Stimulated activated CD8-positive, alpha-beta memory T cell treated with anti-CD3 and anti-CD28 coated beads, Interleukin-15, amount 100 ng/mL, for 48 hours (primary cell): Measurements from ENCODE around the gene GCAT.

Source experiments
- DNase-seq, 2 donors: peaks; one replicate each; pipeline ENCODE4 v3.0.0-alpha.2; 2020; ENCODE audit warnings: low read depth in 2 of 2

Gene GCAT

DNA sequence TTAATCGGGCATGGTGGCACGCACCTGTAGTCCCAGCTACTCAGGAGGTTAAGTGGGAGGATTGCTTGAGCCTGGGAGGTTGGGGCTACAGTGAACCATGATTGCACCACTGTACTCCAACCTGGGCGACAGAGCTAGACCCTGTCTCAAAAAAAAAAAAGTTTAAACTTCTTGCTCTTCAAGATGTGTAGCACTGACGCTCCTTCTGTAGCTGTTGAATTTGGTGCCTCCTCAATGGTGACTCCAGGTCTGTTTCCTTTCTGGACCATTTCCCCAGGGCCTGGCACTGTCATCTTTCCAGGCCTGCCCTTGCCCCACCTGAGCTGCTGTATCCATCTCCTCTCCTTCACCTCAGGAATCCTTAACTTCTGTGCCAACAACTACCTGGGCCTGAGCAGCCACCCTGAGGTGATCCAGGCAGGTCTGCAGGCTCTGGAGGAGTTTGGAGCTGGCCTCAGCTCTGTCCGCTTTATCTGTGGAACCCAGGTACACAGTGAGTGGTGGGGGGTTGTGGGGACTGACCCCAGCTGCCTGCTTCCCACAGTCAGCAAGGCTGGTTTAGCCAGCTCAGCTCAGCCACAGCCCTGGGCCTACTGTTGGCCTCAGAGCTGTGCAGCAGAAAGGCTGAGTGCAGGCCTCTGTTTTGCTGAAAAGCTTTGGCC lies 2.1 kb downstream of the GCAT start:
- no peak for DNase-seq

DNA sequence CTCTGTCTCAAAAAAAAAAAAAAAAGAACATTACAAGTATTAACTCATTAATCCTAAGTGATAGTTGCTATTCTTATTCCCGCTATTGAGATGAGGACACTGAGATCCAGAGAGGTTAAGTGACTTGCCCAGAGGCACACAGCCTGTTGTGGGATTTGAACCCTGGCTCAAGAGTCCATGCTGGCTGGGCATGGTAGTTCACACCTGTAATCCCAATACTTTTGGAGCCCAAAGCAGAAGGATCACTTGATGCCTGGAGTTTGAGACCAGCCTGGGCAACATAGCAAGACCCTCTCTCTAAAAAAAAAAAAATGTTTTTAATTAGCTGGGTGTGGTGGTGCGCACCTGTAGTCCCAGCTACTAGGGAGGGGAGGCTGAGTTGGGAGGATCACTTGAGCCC lies 4.1 kb downstream of the GCAT start:
- DNase-seq, result no peak

DNA sequence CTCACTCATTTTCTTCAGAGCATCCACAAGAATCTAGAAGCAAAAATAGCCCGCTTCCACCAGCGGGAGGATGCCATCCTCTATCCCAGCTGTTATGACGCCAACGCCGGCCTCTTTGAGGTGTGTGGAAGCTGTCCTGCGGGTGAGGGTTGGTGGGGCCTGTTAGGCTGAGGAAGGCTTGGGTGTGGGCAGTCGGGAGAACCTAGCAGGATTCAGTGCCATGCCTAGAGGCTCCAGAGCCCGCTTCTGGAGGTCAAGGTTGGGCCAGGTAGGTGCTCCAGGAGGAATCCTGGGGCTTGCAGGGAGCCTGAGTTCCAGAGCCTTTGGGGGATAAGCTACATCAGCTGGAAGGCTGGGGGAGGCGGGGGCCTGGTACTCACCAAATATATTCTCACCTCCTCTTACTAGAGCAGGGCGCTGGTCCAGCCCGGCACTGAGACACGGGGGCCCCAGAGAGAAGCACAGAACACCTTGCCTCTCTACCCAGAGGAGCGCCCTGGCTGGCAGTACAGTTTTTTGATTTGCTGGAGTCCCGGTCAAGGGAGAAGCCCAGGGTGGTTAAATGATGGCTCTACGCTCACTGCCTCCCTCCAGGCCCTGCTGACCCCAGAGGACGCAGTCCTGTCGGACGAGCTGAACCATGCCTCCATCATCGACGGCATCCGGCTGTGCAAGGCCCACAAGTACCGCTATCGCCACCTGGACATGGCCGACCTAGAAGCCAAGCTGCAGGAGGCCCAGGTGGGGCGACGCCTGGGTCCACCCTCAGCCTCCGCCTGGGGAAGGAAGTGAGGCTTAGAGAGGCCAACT lies 5.3 kb downstream of the GCAT start:
- no peak for DNase-seq

DNA sequence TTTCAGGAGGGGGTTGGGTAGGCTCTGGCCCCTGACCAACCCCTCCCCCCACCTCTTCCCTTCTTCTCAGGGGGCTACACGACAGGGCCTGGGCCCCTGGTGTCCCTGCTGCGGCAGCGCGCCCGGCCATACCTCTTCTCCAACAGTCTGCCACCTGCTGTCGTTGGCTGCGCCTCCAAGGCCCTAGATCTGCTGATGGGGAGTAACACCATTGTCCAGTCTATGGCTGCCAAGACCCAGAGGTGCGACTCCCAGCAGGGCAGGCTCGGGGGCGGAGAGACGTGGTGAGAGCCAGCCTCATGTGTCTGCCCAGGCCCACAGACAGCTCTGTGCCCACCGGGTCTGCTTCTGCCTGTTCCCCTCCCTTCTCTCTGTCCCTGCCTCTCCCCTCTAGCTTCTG lies 7.9 kb downstream of the GCAT start:
- no peak for DNase-seq

DNA sequence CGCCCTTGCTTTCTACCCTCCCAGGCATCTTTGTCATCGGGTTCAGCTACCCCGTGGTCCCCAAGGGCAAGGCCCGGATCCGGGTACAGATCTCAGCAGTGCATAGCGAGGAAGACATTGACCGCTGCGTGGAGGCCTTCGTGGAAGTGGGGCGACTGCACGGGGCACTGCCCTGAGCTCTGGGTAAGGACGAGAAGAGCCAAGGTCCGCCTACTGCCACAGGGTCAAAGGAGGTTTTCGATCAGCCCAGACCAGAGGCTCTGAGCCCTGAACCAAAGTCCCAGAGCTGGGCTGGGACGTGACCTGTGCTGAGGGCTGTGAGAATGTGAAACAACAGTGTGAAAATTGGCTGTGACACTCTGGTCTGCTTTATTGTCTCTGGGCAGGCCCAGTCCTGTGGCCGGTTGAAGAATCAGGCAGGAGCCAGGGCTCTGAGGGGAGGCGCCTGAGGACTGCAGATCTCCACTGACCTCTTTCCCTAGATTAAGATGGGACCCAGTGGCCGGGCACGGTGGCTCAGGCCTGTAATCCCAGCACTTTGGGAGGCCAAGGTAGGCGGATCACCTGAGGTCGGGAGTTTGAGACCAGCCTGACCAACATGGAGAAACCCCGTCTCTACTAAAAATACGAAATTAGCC lies 8.9 kb downstream of the GCAT start:
- no peak for DNase-seq

DNA sequence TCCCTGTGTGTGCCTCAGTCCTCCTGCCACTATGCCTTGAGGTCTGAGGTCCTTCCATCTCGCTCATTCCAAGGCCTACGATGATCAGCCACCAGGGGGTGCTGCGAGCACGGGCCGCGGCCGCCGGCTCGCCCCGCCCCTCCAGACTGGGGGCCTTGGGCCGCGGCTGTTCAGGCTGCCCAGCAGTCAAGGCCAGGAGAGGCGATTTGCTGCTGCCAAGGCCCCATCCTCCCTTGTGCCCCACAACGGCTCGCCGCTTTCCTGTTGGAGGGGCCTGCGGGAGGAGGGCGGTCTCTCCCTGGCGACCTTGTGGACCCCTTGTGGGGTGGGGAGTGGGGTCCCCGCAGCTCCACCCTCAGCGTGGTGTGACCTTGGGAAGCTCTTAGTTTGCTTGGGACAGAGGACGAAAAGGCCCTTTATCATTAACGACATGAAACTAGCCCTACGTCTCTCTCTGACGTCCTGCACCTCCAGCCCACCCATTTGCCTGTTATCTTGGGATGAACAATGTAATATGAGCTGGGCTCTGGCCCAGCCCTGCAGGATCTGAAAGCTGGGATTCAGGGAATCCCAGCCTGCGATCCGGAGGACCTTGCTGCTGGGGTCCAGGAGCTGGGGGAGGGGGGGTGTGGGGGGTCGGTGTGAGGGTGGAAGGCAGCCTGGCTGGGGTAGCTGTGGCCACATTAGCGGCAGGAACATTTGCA lies 10.1 kb downstream of the GCAT start:
- DNase-seq, result peak; percentile 67 to 72

DNA sequence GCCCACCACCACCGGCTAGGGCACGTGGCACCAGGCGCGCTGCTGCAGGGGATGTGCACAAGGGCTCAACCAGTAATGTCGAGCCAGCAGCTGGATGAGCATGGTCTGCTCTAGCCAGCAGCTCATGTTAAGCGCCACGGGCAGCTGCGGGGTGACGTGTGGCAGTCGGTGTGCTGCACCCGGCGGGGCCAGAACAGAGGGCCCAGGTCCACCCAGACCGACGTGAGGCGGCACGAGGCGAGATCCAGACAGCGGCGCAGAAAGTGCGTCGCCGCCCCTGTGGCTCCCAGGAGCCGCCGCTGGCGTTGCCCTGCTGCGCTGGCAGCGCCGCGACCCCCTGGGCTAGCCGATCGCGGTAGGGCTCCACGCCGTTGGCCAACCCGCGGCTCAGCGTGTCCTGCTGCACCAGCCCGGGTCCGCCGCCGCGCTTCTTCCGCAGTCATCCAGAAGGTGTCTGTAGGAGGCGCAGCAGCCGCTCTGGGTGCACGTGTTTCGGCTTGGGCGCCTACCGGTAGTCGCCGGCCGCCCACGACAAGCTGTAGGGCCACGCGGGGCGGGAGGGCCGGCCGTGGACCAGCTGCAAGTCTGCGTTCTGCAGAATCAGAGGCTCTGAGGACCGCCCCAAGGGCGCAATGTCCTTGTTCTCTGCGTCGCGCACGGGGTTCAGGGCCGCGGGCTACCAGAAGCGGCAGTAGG lies 10.8 kb downstream of the GCAT start:
- DNase-seq, result peak; percentile 48 to 51

DNA sequence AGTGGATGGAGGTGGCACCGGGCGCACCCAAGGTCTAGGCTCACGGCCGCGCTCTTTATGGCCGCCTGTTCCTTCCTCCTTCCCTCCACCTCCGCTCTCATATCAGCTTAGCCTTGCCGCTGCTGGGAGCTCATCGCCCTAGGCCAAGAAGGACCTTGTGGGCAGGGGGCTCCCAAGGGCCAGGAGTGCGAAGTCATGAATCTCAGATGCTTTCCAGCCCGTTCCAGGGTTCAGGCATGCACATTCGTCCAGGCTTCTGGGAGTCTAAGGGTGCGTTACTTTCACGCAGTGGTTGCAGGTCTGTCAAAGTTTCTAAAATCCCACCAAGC lies 11.3 kb downstream of the GCAT start:
- no peak for DNase-seq

DNA sequence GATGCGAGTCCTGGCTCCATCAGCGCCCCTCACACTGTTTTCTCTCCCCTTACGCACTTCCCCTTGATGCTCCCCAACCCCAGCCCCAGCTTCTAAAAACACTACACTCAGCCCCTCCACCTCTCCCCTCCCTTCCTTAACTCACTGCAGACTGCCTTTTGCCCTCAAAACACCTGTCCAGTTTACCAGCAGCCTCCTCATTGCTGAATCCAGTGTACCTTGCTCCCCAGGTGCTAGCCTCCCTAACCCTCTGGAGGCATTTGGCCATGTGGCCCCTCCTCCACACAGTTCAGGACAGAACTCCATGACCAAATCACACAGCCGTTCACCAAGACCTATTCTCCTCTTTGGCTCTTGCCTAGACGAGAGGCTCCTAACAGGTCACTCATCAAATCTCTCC lies 12.6 kb downstream of the GCAT start:
- DNase-seq, result no peak

DNA sequence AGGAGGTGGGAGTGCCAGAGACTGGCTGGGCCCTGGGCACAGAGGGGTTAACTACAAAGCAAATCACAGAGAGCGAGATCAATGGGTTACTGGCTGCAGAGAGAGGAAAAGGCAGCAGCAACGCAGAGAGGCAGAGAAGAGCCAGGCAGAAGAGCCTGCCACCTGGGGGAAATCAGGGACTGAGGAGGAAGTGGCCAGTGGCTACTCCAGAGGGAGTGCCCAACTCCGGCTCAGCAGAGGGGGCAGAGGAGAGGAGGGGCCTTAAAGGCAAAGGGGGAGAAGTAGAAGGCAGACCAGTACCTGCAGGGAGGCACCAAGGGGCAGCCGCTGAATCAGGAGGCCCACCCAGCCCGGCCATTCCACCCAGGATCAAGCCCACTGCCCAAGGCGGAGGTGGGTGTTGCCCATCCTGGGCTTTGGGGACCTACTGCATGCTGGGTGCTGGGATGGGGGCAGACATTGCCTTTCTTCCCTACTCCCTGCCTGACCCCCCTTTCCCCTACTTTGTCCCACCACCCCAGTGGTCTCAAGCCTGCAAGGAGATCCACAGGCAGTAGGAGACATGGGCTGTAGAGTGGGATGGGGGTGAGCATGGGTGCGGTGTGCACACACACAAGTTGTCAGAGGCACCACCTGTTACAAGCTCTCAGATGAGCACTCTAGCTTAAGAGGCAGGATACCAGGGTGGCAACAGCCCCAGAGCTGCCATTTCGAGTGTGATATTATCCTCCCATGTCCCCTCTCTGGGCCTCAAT lies 14.5 kb downstream of the GCAT start:
- no peak for DNase-seq

DNA sequence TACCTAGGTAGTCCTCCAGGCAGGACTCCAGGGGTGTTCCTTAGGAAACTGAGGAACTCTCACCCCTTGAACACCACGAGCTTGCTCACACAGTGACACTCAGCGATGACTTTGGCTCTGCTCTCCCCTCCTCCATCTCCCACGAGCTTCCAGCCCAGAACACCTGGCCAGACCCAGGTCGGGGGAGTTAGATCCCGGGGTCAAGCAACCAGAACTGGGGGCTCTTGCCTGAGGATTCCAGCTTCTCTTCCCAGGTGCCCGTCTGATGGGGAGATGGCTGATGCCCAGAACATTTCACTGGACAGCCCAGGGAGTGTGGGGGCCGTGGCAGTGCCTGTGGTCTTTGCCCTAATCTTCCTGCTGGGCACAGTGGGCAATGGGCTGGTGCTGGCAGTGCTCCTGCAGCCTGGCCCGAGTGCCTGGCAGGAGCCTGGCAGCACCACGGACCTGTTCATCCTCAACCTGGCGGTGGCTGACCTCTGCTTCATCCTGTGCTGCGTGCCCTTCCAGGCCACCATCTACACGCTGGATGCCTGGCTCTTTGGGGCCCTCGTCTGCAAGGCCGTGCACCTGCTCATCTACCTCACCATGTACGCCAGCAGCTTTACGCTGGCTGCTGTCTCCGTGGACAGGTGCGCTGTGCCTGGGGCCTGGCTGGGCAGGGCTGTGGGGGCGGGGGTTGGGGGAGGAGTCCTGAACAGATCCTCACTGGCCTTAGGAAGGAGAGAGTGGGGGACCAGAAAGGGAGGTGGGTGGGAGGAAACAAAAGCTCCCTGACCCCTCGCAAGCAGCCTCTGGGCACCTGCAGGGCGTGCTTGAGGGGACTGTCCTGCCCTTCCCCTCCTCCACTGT lies 15.6 kb downstream of the GCAT start, which contains the start of gene GALR3:
Gene GALR3 (plus strand): TSS at position 249 of the 852 bp plus-strand sequence. CDS start 25 bp downstream, at position 274.
- no peak for DNase-seq

DNA sequence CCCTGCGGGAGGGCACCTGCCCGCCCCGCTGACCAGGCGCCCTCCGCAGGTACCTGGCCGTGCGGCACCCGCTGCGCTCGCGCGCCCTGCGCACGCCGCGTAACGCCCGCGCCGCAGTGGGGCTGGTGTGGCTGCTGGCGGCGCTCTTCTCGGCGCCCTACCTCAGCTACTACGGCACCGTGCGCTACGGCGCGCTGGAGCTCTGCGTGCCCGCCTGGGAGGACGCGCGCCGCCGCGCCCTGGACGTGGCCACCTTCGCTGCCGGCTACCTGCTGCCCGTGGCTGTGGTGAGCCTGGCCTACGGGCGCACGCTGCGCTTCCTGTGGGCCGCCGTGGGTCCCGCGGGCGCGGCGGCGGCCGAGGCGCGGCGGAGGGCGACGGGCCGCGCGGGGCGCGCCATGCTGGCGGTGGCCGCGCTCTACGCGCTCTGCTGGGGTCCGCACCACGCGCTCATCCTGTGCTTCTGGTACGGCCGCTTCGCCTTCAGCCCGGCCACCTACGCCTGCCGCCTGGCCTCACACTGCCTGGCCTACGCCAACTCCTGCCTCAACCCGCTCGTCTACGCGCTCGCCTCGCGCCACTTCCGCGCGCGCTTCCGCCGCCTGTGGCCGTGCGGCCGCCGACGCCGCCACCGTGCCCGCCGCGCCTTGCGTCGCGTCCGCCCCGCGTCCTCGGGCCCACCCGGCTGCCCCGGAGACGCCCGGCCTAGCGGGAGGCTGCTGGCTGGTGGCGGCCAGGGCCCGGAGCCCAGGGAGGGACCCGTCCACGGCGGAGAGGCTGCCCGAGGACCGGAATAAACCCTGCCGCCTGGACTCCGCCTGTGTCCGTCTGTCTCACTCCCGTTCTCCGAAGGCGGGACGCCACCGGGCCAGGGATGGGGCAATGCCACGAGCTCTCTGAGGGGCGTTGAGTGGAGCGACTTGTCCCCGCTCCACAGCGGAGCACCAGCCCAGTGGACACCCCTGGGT lies 17.2 kb downstream of the GCAT start:
- DNase-seq, result no peak

DNA sequence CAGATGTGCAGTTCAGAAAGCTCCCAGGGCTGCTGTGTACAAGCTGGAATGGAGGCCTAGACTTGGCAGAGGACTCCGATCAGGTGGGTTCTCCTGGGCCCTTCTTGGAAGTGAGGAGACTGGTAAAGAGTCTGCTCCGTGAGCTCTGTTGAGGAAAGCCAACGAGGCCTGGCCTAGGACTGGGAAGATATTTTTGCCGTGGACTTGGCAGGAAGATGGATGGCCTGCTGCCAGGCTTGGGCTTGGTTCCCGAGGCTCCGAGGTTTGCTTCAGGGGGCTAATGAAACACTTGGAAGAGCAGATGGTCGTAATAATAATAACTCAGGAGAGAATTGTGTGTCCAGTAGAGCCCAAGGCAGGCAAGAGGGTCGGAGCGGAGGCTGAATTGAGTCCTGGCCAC lies 19.3 kb downstream of the GCAT start:
- no peak for DNase-seq

DNA sequence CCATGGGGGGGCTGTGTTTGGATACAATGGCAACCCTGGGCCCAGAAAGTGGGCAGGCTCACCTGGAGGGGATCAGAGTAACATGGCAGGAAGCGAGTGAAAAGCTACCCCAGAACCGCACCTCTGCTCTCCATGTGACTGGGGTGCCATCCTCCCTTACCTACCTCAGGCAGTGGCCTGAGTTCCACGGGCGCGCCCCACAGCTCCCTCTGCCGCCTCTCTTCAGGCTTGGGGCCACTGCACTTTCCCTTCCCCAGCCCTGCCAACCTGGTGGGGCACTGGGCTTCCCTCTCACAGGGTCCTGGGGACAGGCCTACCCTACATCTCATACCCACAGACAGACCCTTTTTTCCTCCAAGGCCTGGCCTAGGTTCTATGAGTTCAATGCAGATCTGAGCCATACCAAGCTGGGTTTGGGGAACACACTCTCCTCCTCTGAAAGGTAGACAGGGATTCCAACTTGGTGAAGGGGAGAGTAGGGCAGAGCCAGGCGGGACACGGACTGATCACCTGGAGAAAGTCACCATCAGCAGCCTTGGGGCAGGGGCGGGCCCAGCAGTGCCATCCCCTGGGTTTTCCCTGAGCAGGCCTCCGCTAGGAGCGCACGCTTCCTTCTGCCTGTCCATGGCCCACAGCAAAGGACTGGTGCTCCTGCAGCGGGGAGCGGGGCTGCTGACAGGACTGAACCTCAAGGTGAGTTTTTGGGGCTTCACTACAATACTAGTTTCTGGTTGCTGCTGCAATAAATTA lies 22.5 kb downstream of the GCAT start:
- DNase-seq, result no peak

DNA sequence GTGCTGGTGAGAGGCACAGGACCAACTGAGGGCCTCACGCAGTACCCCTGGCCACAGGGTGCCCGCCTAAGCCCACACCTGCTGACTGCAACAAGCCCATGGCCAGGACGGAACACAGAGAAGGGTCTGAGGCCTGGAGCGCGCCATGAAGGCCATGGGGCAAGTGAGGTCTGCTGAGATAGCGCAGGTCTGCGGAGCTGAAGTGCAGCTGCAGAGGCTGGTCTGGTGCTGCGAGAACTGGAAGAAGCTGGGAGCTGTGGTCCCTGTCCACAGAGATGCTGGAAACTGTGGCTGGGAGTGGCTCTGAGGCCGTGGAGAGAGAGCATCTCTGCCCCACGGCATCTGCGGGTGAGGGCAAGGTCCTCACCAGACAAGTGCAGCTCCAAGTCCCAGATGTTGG lies 23.7 kb downstream of the GCAT start:
- DNase-seq, result no peak

DNA sequence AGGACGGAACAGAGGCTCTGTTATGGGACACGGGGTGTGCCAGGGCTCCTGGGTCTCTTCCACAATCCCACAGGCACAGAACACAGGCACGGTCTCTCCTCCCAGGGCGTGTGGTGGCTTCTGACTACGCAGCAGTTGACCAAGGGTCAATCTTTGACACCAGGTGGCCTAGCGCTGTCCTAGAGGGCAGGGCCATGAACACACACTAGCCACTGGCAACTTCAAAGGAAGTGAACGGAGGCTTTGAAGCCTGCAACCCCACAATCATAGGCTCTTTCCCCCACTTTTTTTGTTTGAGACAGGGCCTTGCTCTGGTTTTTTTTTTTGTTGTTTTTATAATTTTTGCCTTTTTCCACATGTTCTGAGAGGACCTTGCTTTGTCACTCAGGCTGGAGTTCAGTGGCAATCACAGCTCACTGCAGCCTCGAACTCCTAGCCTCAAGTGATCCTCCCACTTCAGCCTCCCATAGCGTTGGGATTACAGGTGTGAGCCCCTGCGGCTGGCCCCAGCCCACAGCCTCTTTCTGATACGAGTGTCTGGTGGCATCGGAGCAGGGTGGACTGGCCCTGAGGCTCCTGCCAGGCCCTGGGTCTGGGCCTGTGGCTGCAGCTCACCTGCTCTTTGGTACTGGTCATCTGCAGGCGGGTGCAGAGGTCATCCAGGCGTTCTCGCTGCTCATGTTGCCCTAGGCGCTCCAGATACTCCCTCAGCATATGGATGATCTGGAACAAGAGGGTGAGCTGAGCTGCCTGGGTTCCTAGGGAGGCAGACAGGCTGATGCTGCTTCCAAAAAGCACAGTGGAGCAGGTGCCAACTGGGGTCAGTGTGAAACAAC lies 24.5 kb downstream of the GCAT start:
- DNase-seq, result no peak
